Peyer's patch (tissue), 4 donors: Measurements from ENCODE around the gene GGA1. TPM values are rescaled to one million over a fixed set of nuclear protein-coding genes. Genes with fewer than 3 reads are reported as not detected.

Experiments used
- DNase-seq, 3 donors: peaks; one replicate each; pipeline ENCODE4 v3.0.0-alpha.2; 2017 to 2019
- H3K27ac ChIP-seq, 4 donors: fragments of 200-600 bp; sonication (generic); one replicate each; pipeline ENCODE4 v1.5.1; 2016 to 2019
- H3K27me3 ChIP-seq, 2 donors: fragments of 200-600 bp; sonication (generic); one replicate each; pipeline ENCODE4 v1.5.1; 2019
- H3K36me3 ChIP-seq, 3 donors: fragments of 200-600 bp; sonication (generic); one replicate each; pipeline ENCODE4 v1.5.1; 2016 to 2019
- H3K4me1 ChIP-seq, 4 donors: fragments of 200-600 bp; sonication (generic); one replicate each; pipeline ENCODE4 v1.5.1; 2016 to 2019
- H3K4me3 ChIP-seq, 4 donors: fragments of 200-600 bp; sonication (generic); 1 replicate in 3 of 4; 2 replicates in 1 of 4; pipeline ENCODE4 v1.5.1; 2016 to 2019; ENCODE audit warnings: mild to moderate bottlenecking in 1 of 4
- H3K9me3 ChIP-seq, 4 donors: fragments of 200-600 bp; sonication (generic); one replicate each; pipeline ENCODE4 v1.5.1; 2016 to 2019; ENCODE audit warnings: mild to moderate bottlenecking in 1 of 4
- CTCF ChIP-seq, 6 experiments: fragments of 450-650 bp in 4 of 6; fragments of 200-600 bp in 2 of 6; sonication (generic) in 1 of 6; IDR thresholded peaks; one replicate each; pipeline ENCODE4 v1.5.1; 2017 to 2019; ENCODE audit warnings: antibody characterized with exemption in 6 of 6, mild to moderate bottlenecking in 3 of 6, moderate library complexity in 1 of 6
- POLR2A ChIP-seq, 2 donors: fragments of 450-650 bp; IDR thresholded peaks; one replicate each; pipeline ENCODE4 v1.5.1; 2017; ENCODE audit warnings: antibody characterized with exemption in 2 of 2, mild to moderate bottlenecking in 2 of 2, moderate library complexity in 2 of 2
- total RNA-seq, 4 donors: library from RNA; depleted of rRNA; stranded (reverse); fragments of >200 nt; gene quantifications; one replicate each; pipeline ENCODE4 v1.1.0, GENCODE V29; 2016

GGA1 gene
- total RNA-seq, 4 donors from 2014 or later = 67.1 to 189 (median 117) TPM

GRCh38 chr22:37626144-37626543, 17.5 kb downstream of the GGA1 start:
- TF ChIP-seq POLR2A (IDR thresholded peaks at IDR 0.05) (no peak), CTCF (IDR thresholded peaks at IDR 0.05) (no peak)
- DNase-seq = peak in 1 of 3 donors; percentile 55
- Histone ChIP-seq H3K4me1 (peaks cover 3 to 41% (median 33%) of the 10 kb centered on the region in 4 donors), H3K9me3 (no peaks in the 10 kb centered on the region), H3K36me3 (peaks cover 0 to 61% (median 0%) of the 10 kb centered on the region in 3 donors), H3K27me3 (no peaks in the 10 kb centered on the region), H3K4me3 (no peak overlapping the region), H3K27ac (peak overlapping the region; percentile 33 to 80 (median 62))

GRCh38 chr22:37626556-37627075, 18.0 kb downstream of the GGA1 start:
- TF ChIP-seq POLR2A (IDR thresholded peaks at IDR 0.05) = no peak
- TF ChIP-seq CTCF (IDR thresholded peaks at IDR 0.05) = no peak
- Histone ChIP-seq H3K36me3 (peaks cover 0 to 60% (median 0%) of the 10 kb centered on the region in 3 donors), H3K9me3 (no peaks in the 10 kb centered on the region), H3K27me3 (no peaks in the 10 kb centered on the region), H3K27ac (peak overlapping the region; percentile 33 to 80 (median 62)), H3K4me3 (no peak overlapping the region), H3K4me1 (peaks cover 3 to 41% (median 33%) of the 10 kb centered on the region in 4 donors)
- peak in 1 of 3 donors; percentile 45 for DNase-seq

- Histone ChIP-seq H3K27me3 (no peaks in the 10 kb centered on the region), H3K27ac (peak overlapping the region; percentile 62 to 80 (median 68)), H3K4me3 (no peak overlapping the region), H3K9me3 (no peaks in the 10 kb centered on the region), H3K4me1 (peaks cover 3 to 41% (median 33%) of the 10 kb centered on the region in 4 donors), H3K36me3 (peaks cover 0 to 60% (median 0%) of the 10 kb centered on the region in 3 donors)
- TF ChIP-seq POLR2A (IDR thresholded peaks at IDR 0.05) (no peak), CTCF (IDR thresholded peaks at IDR 0.05) (no peak)
- peak in 1 of 3 donors; percentile 43 for DNase-seq
These were observed 18.5 kb downstream of the GGA1 start for GRCh38 chr22:37627121-37627520.

GRCh38 chr22:37627545-37627944, 18.9 kb downstream of the GGA1 start:
- Histone ChIP-seq H3K27me3 (no peaks in the 10 kb centered on the region), H3K4me1 (peaks cover 3 to 43% (median 35%) of the 10 kb centered on the region in 4 donors), H3K27ac (peak overlapping the region; percentile 62 to 80 (median 68)), H3K9me3 (no peaks in the 10 kb centered on the region), H3K4me3 (no peak overlapping the region), H3K36me3 (peaks cover 0 to 60% (median 0%) of the 10 kb centered on the region in 3 donors)
- peak in 2 of 3 donors; percentile 85 to 86 for DNase-seq
- TF ChIP-seq CTCF (IDR thresholded peaks at IDR 0.05) = peak in 1 of 6 experiments; percentile 4
- TF ChIP-seq POLR2A (IDR thresholded peaks at IDR 0.05) = no peak

GRCh38 chr22:37628830-37629229, 20.2 kb downstream of the GGA1 start:
- H3K9me3 ChIP-seq = no peaks in the 10 kb centered on the region
- TF ChIP-seq CTCF (IDR thresholded peaks at IDR 0.05) (no peak), POLR2A (IDR thresholded peaks at IDR 0.05) (no peak)
- no peaks in the 10 kb centered on the region for H3K27me3 ChIP-seq
- H3K36me3 ChIP-seq = peaks cover 0 to 57% (median 0%) of the 10 kb centered on the region in 3 donors
- H3K4me3 ChIP-seq = no peak overlapping the region
- peak overlapping the region in 2 of 4 donors; percentile 62 to 80 for H3K27ac ChIP-seq
- H3K4me1 ChIP-seq = peaks cover 6 to 49% (median 43%) of the 10 kb centered on the region in 4 donors
- DNase-seq = no peak
